Suprapubic skin (tissue), 4 donors: ENCODE measurements around the gene TNFAIP3. TPM values are rescaled to one million over a fixed set of nuclear protein-coding genes. Genes with fewer than 3 reads are reported as not detected.
"Not testable (repeated sequence)": the region's sequence is repeated elsewhere in the genome, so short reads cannot be mapped to it uniquely, and the experiment has no call there.

Experiments
- DNase-seq, 2 donors: peaks; one replicate each; pipeline ENCODE4 v3.0.0-alpha.2; 2019; ENCODE audit warnings: low spot score in 2 of 2
- H3K27ac ChIP-seq: fragments of 200-600 bp; sonication (generic); one replicate; pipeline ENCODE4 v1.5.1; 2019
- H3K27me3 ChIP-seq: fragments of 200-600 bp; sonication (generic); one replicate; pipeline ENCODE4 v1.5.1; 2019
- H3K36me3 ChIP-seq: fragments of 200-600 bp; sonication (generic); one replicate; pipeline ENCODE4 v1.5.1; 2019
- H3K4me1 ChIP-seq: fragments of 200-600 bp; sonication (generic); one replicate; pipeline ENCODE4 v1.5.1; 2019
- H3K4me3 ChIP-seq: fragments of 200-600 bp; sonication (generic); one replicate; pipeline ENCODE4 v1.5.1; 2019; ENCODE audit warnings: mild to moderate bottlenecking
- H3K9me3 ChIP-seq: fragments of 200-600 bp; sonication (generic); one replicate; pipeline ENCODE4 v1.5.1; 2019
- CTCF ChIP-seq, 2 donors: fragments of 200-600 bp in 1 of 2; fragments of 450-650 bp in 1 of 2; sonication (generic) in 1 of 2; IDR thresholded peaks; one replicate each; pipeline ENCODE4 v1.5.1; 2016 to 2019; ENCODE audit warnings: antibody characterized with exemption in 2 of 2, mild to moderate bottlenecking in 1 of 2, moderate library complexity in 1 of 2
- EP300 ChIP-seq: sonication (generic); formaldehyde crosslinking; IDR thresholded peaks from one replicate; pipeline ENCODE4 v1.6.1; 2017; ENCODE audit warnings: antibody characterized with exemption
- POLR2A ChIP-seq, 2 donors: fragments of 450-650 bp; IDR thresholded peaks; one replicate each; pipeline ENCODE4 v1.6.1; 2017; ENCODE audit warnings: antibody characterized with exemption in 2 of 2, mild to moderate bottlenecking in 2 of 2, moderate library complexity in 2 of 2
- POLR2AphosphoS5 ChIP-seq, 3 donors: sonication (generic); formaldehyde crosslinking; IDR thresholded peaks; one replicate each; pipeline ENCODE4 v1.6.1; 2017; ENCODE audit warnings: antibody characterized with exemption in 3 of 3
- WGBS: methylation state at CpG from one replicate; pipeline ENCODE4 v1.1.5; 2018; 5-methylcytosine and 5-hydroxymethylcytosine counted together
- total RNA-seq, 4 donors: library from RNA; depleted of rRNA; stranded (reverse); fragments of >200 nt; gene quantifications; one replicate each; pipeline ENCODE4 v1.1.0, GENCODE V29; 2016

TNFAIP3 gene
- total RNA-seq, 4 donors from 2014 or later, result 64.1 to 146 (median 111) TPM

- Histone ChIP-seq H3K36me3 (no peaks in the 10 kb centered on the region), H3K27ac (no peak overlapping the region), H3K4me1 (no peaks in the 10 kb centered on the region), H3K4me3 (no peak overlapping the region), H3K27me3 (no peaks in the 10 kb centered on the region), H3K9me3 (no peaks in the 10 kb centered on the region)
- TF ChIP-seq EP300 (no peak), POLR2AphosphoS5 (IDR thresholded peaks at IDR 0.05) (no peak), POLR2A (IDR thresholded peaks at IDR 0.05) (no peak), CTCF (IDR thresholded peaks at IDR 0.05) (no peak)
- DNase-seq, result no peak
- 96% methylated on average over 2 of the region's 2 CpGs for WGBS
These were observed 28.0 kb upstream of the TNFAIP3 start for GRCh38 chr6:137839076-137839475.

GRCh38 chr6:137840252-137840651 is 26.8 kb upstream of the TNFAIP3 start:
- no peak overlapping the region for H3K4me3 ChIP-seq
- no peak overlapping the region for H3K27ac ChIP-seq
- no peaks in the 10 kb centered on the region for H3K36me3 ChIP-seq
- TF ChIP-seq EP300 (no peak), CTCF (IDR thresholded peaks at IDR 0.05) (no peak), POLR2AphosphoS5 (IDR thresholded peaks at IDR 0.05) (no peak), POLR2A (IDR thresholded peaks at IDR 0.05) (no peak)
- WGBS, result 88% methylated on average over 1 of the region's 1 CpG
- no peak for DNase-seq
- H3K27me3 ChIP-seq, result no peaks in the 10 kb centered on the region
- H3K4me1 ChIP-seq, result no peaks in the 10 kb centered on the region
- no peaks in the 10 kb centered on the region for H3K9me3 ChIP-seq

DNA sequence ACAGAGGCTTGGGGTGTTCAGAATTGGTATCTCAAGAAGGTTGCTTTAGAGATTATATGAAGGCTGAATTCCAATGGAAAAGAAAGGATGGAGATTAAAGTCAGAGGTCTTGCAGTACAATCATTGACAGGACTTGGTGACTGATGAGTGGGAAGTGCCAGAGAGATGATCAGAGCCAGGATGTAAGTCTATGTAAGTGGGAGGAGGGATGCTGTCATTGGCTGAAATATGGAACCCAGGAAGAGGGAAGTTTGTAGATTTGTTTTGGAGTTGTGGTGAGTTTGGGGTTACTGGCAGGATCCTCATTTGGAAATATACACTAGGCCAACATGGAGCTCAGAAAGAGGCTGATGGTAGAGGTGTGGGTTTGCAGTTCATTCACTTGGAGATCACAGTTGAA is 23.8 kb upstream of the TNFAIP3 start:
- Histone ChIP-seq H3K4me1 (no peaks in the 10 kb centered on the region), H3K4me3 (no peak overlapping the region), H3K27ac (no peak overlapping the region), H3K27me3 (no peaks in the 10 kb centered on the region), H3K9me3 (no peaks in the 10 kb centered on the region), H3K36me3 (no peaks in the 10 kb centered on the region)
- TF ChIP-seq POLR2A (IDR thresholded peaks at IDR 0.05), result no peak
- TF ChIP-seq EP300, result no peak
- TF ChIP-seq POLR2AphosphoS5 (IDR thresholded peaks at IDR 0.05), result no peak
- TF ChIP-seq CTCF (IDR thresholded peaks at IDR 0.05), result no peak
- no peak for DNase-seq

GRCh38 chr6:137844327-137844726 is 22.7 kb upstream of the TNFAIP3 start:
- H3K27ac ChIP-seq, H3K36me3 ChIP-seq, H3K4me1 ChIP-seq, DNase-seq, H3K9me3 ChIP-seq, H3K4me3 ChIP-seq, H3K27me3 ChIP-seq: not testable (repeated sequence)
- WGBS, result 75% methylated on average over 2 of the region's 2 CpGs

GRCh38 chr6:137844773-137845172 is 22.3 kb upstream of the TNFAIP3 start:
- DNase-seq, H3K4me3 ChIP-seq, H3K36me3 ChIP-seq, H3K27me3 ChIP-seq, H3K9me3 ChIP-seq, H3K27ac ChIP-seq: not testable (repeated sequence)
- H3K4me1 ChIP-seq, result peaks cover 10% of the 10 kb centered on the region
- whole genome bisulfite sequencing, result 88% methylated on average over 7 of the region's 7 CpGs

DNA sequence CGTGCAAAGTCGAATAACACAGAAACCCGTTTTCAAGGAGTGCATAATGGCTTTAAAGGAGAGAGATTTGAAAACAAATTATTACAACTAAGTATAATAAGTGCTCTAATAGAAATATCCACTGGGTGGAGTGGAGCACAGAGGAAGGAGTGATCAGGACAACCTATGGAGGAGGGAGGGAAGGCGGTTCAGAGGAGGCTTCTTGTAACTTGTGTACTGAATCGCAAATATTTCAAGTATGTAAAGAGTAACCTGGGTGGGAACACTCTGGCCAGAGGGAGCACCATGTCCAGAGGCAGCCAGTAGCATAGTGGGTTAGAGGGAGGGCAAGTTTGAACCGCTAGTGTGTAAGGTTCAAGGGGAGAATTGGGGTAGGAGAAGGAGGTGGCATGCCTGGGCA is 21.6 kb upstream of the TNFAIP3 start:
- no peak for DNase-seq
- Histone ChIP-seq H3K36me3 (no peaks in the 10 kb centered on the region), H3K4me1 (peaks cover 13% of the 10 kb centered on the region)

More for the DNA sequence above, 21.6 kb upstream of the TNFAIP3 start:
- Histone ChIP-seq H3K9me3 (no peaks in the 10 kb centered on the region), H3K27me3 (no peaks in the 10 kb centered on the region), H3K27ac (no peak overlapping the region), H3K4me3 (no peak overlapping the region)
- 84% methylated on average over 6 of the region's 6 CpGs for WGBS
- TF ChIP-seq EP300, result no peak
- TF ChIP-seq POLR2AphosphoS5 (IDR thresholded peaks at IDR 0.05), result no peak
- no peak for TF ChIP-seq POLR2A (IDR thresholded peaks at IDR 0.05)
- TF ChIP-seq CTCF (IDR thresholded peaks at IDR 0.05), result no peak
